ENCODE data around the gene JUNB. TPM values are rescaled to one million over a fixed set of nuclear protein-coding genes. Genes with fewer than 3 reads are reported as not detected.

The JUNB gene
- polyA plus RNA-seq, 3 donors = 1,279 to 3,167 (median 1,468) TPM

- peak overlapping the region; percentile 100 for H3K9ac ChIP-seq (ENCODE audit: insufficient read depth, low read length, poor library complexity, severe bottlenecking)
- H2AFZ ChIP-seq (ENCODE audit: insufficient read depth, low read depth, low read length, poor library complexity, severe bottlenecking) = no peak overlapping the region
- no peaks in the 10 kb centered on the region for H3K36me3 ChIP-seq (replicated peaks in 1 of 2; ENCODE audit: control insufficient read depth in 1 of 2, insufficient read depth in 2 of 2, low read length in 2 of 2)
- Mint-ChIP-seq H3K27me3 (ENCODE audit: low read depth in 3 of 3) (peaks cover 0 to 4% (median 1%) of the 10 kb centered on the region in 3 donors), H3K36me3 (peaks cover 2 to 12% of the 10 kb centered on the region in 2 donors), H3K4me3 (peak overlapping the region; percentile 95 to 98), H3K4me1 (peaks cover 38% of the 10 kb centered on the region), H3K9me3 (peaks cover 0 to 7% (median 0%) of the 10 kb centered on the region in 7 donors), H3K27ac (peak overlapping the region; percentile 99 to 100 (median 100))
- H3K4me3 ChIP-seq (replicated peaks in 1 of 3; ENCODE audit: low read depth in 2 of 3, low read length in 3 of 3) = peak overlapping the region; percentile 85 to 100 (median 100)
- no peaks in the 10 kb centered on the region for H3K27me3 ChIP-seq (ENCODE audit: control insufficient read depth in 2 of 2, insufficient read depth in 2 of 2, low read length in 2 of 2)
- no peak for TF ChIP-seq CTCF (IDR thresholded peaks at IDR 0.05)
- peak overlapping the region; percentile 95 to 100 for H3K27ac ChIP-seq (ENCODE audit: low read depth in 1 of 2, low read length in 2 of 2)
- peaks cover 37% of the 10 kb centered on the region for H4K20me1 ChIP-seq (ENCODE audit: insufficient read depth, low read length)
- peaks cover 78% of the 10 kb centered on the region for H3K79me2 ChIP-seq (ENCODE audit: insufficient read depth, low read length)
- DNase-seq = peak; percentile 97 to 99 (median 99)
- peak overlapping the region; percentile 99 for H3K4me2 ChIP-seq (replicated peaks; ENCODE audit: extremely low read depth, low read length, poor library complexity, severe bottlenecking)
- intact Hi-C loops (cut with micrococcal nuclease) = loop anchor here (5.0 to 10.0 kb wide), 5 partner anchors 123 to 1055 kb away; partner anchors contain the start of genes CALR (in 1 of the 2), IER2 (in 1 of the 2), MAN2B1 (in 1 of the 2) and STX10 (in 1 of the 2)
- 0% methylated on average over 39 of the region's 56 CpGs for WGBS (ENCODE audit: insufficient coverage)
- H3K4me1 ChIP-seq (ENCODE audit: control insufficient read depth in 1 of 2, insufficient read depth in 2 of 2, low read length in 2 of 2) = peaks cover 59 to 64% of the 10 kb centered on the region in 2 donors
- H3K9me3 ChIP-seq (replicated peaks in 1 of 2; ENCODE audit: control insufficient read depth in 1 of 2, insufficient read depth in 1 of 2, low read length in 2 of 2) = no peaks in the 10 kb centered on the region
Measured at GRCh38 chr19:12789904-12790619, 1.2 kb upstream of the JUNB start.

GRCh38 chr19:12790628-12791344 is 500 bp upstream of the JUNB start:
- Histone ChIP-seq H3K9me3 (replicated peaks in 1 of 2; ENCODE audit: control insufficient read depth in 1 of 2, insufficient read depth in 1 of 2, low read length in 2 of 2) (no peaks in the 10 kb centered on the region), H3K9ac (ENCODE audit: insufficient read depth, low read length, poor library complexity, severe bottlenecking) (peak overlapping the region; percentile 100), H3K4me2 (replicated peaks; ENCODE audit: extremely low read depth, low read length, poor library complexity, severe bottlenecking) (peak overlapping the region; percentile 99), H3K27me3 (ENCODE audit: control insufficient read depth in 2 of 2, insufficient read depth in 2 of 2, low read length in 2 of 2) (no peaks in the 10 kb centered on the region), H3K36me3 (replicated peaks in 1 of 2; ENCODE audit: control insufficient read depth in 1 of 2, insufficient read depth in 2 of 2, low read length in 2 of 2) (no peaks in the 10 kb centered on the region), H3K27ac (ENCODE audit: low read depth in 1 of 2, low read length in 2 of 2) (peak overlapping the region; percentile 95 to 100), H3K4me1 (ENCODE audit: control insufficient read depth in 1 of 2, insufficient read depth in 2 of 2, low read length in 2 of 2) (peaks cover 58 to 64% of the 10 kb centered on the region in 2 donors), H3K4me3 (replicated peaks in 1 of 3; ENCODE audit: low read depth in 2 of 3, low read length in 3 of 3) (peak overlapping the region; percentile 85 to 100 (median 100)), H4K20me1 (ENCODE audit: insufficient read depth, low read length) (peaks cover 42% of the 10 kb centered on the region), H2AFZ (ENCODE audit: insufficient read depth, low read depth, low read length, poor library complexity, severe bottlenecking) (no peak overlapping the region), H3K79me2 (ENCODE audit: insufficient read depth, low read length) (peaks cover 79% of the 10 kb centered on the region)
- intact Hi-C loops (cut with micrococcal nuclease) = loop anchor here (1.0 to 10.0 kb wide), 5 partner anchors 8 to 362 kb away; partner anchors contain the start of genes CALR (in 1 of the 2), IER2 (in 1 of the 2), MAN2B1 (in 1 of the 2) and STX10 (in 1 of the 2)
- under 1% methylated on average over 20 of the region's 22 CpGs for WGBS (ENCODE audit: insufficient coverage)
- peaks cover 44% of the 10 kb centered on the region for H3K4me1 Mint-ChIP-seq
- peaks cover 0 to 7% (median 0%) of the 10 kb centered on the region in 7 donors for H3K9me3 Mint-ChIP-seq
- H3K36me3 Mint-ChIP-seq = peaks cover 2 to 12% of the 10 kb centered on the region in 2 donors
- TF ChIP-seq CTCF (IDR thresholded peaks at IDR 0.05) = no peak
- DNase-seq = peak in 2 of 3 donors; percentile 35 to 46
- H3K27ac Mint-ChIP-seq = peak overlapping the region; percentile 99 to 100 (median 100)
- H3K4me3 Mint-ChIP-seq = peak overlapping the region; percentile 95 to 98
- H3K27me3 Mint-ChIP-seq (ENCODE audit: low read depth in 3 of 3) = peaks cover 0 to 4% (median 1%) of the 10 kb centered on the region in 3 donors
